Spleen (tissue), 7 donors: ENCODE measurements around the gene MGAT4B.
A peak's percentile ranks its signal among the peaks of the same experiment; 100 is the strongest.

Source experiments
- POLR2A ChIP-seq, 3 donors: fragments of 450-650 bp; IDR thresholded peaks; one replicate each; pipeline ENCODE4 v1.5.1; 2017; ENCODE audit warnings: antibody characterized with exemption in 3 of 3, mild to moderate bottlenecking in 1 of 3
- TF ChIP-seq, protein P1 (sequence below), 11 experiments: fragments of 200-600 bp in 7 of 11; fragments of 450-650 bp in 4 of 11; sonication (generic) in 4 of 11; IDR thresholded peaks in 8 of 11; conservative IDR thresholded peaks in 3 of 11; 1 replicate in 7 of 11; 2 replicates in 4 of 11; pipeline versions ENCODE4 v1.4.0 to v1.8.0; 2016 to 2021; ENCODE audit warnings: antibody characterized with exemption in 11 of 11, inconsistent platforms in 4 of 11, mild to moderate bottlenecking in 1 of 11
- donor health status: DM: no; HTN: no; CAD: no; lungs with moderate emphysema.
- donor health status: DM: no; HTN: no; CAD: no.
- donor health status: DM: no; HTN: no; CAD: no.

- TF ChIP-seq POLR2A (IDR thresholded peaks at IDR 0.05) = no peak
- TF ChIP-seq, protein P1, sequence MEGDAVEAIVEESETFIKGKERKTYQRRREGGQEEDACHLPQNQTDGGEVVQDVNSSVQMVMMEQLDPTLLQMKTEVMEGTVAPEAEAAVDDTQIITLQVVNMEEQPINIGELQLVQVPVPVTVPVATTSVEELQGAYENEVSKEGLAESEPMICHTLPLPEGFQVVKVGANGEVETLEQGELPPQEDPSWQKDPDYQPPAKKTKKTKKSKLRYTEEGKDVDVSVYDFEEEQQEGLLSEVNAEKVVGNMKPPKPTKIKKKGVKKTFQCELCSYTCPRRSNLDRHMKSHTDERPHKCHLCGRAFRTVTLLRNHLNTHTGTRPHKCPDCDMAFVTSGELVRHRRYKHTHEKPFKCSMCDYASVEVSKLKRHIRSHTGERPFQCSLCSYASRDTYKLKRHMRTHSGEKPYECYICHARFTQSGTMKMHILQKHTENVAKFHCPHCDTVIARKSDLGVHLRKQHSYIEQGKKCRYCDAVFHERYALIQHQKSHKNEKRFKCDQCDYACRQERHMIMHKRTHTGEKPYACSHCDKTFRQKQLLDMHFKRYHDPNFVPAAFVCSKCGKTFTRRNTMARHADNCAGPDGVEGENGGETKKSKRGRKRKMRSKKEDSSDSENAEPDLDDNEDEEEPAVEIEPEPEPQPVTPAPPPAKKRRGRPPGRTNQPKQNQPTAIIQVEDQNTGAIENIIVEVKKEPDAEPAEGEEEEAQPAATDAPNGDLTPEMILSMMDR (IDR thresholded peaks at IDR 0.05 in 8 of 11, conservative IDR thresholded peaks at IDR 0.05 in 3 of 11) = peak in 10 of 11 experiments; percentile 20 to 98 (median 92)
Measured at GRCh38 chr5:179795863-179796833, 10.5 kb downstream of the MGAT4B start.
